AG04449 (cell line): ENCODE results near the gene DNPEP.

Source experiments
- CTCF ChIA-PET: fragments of 350-600 bp; formaldehyde crosslinking; extraction: SDS; loops from one replicate; lab custom pipeline; 2021; ENCODE audit warnings: antibody characterized with exemption; lab: Yijun Ruan, JAX
- POLR2A ChIA-PET: fragments of 400-600, 350-600 bp; formaldehyde crosslinking; extraction: SDS; loops from one replicate; lab custom pipeline; 2020; ENCODE audit warnings: antibody characterized with exemption, inconsistent platforms; lab: Yijun Ruan, JAX
- DNase-seq: peaks from one replicate; pipeline ENCODE4 v3.0.0-alpha.2; 2010; ENCODE audit warnings: low read depth, low spot score
- H3K4me3 ChIP-seq: 2 replicates; pipeline ENCODE4 v1.5.1; 2011; ENCODE audit warnings: low read depth, mild to moderate bottlenecking, control low read depth, low read length
- TF ChIP-seq, protein P1 (sequence below): IDR thresholded peaks from one replicate; pipeline ENCODE4 v1.5.1; 2011; ENCODE audit warnings: mild to moderate bottlenecking, moderate library complexity, low read length, control low read depth, inconsistent platforms; ENCODE audit not compliant: insufficient read depth; ENCODE audit errors: missing control alignments

DNPEP gene

DNA sequence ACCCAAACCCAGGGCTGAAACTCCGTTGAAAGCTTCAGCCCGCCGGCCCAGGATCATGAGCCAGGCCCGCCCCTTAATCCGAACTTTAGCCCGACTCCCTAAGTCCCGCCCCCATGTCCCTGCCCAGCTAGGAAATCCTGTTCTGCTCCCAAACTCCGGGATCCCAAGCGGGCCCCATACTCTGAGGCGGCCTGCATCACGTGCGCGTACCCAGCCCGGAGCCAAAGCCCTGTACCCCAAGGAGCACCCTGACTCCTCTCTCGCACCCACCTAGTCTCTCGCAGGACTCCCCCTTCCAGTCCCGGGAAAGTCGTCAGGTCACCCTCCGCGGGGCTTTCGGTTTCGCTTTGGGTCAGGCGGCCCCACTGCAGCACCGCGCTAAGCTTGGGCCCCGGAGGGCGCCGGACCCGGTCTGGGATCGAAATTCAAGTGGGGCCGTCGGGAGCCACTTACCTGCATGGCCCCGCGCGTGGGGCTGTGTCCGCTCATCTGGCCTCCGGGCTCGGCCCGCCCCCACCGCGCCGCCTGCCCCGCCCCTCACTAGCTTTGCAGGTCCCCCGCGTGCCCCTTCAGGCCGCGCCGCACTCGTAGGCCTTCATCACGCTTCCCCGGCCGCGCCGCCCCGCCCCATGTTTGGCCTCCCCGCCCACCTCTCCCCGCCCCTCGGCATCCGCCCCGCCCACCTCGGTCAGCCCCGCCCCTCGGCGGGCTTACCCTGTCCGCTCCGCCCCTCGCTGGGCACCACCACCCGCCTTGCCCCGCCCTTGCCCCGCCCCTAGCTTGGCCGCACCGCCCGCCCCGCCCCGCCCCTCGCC is at the start of gene DNPEP:
TSS of gene DNPEP (minus strand) at position 607 of the 815 bp plus-strand sequence. CDS start at position 489, 118 bp downstream.
- H3K4me3 ChIP-seq, result peak within 1 kb of the TSS; percentile 88
- DNase-seq, result no peak
- TF ChIP-seq, protein P1, sequence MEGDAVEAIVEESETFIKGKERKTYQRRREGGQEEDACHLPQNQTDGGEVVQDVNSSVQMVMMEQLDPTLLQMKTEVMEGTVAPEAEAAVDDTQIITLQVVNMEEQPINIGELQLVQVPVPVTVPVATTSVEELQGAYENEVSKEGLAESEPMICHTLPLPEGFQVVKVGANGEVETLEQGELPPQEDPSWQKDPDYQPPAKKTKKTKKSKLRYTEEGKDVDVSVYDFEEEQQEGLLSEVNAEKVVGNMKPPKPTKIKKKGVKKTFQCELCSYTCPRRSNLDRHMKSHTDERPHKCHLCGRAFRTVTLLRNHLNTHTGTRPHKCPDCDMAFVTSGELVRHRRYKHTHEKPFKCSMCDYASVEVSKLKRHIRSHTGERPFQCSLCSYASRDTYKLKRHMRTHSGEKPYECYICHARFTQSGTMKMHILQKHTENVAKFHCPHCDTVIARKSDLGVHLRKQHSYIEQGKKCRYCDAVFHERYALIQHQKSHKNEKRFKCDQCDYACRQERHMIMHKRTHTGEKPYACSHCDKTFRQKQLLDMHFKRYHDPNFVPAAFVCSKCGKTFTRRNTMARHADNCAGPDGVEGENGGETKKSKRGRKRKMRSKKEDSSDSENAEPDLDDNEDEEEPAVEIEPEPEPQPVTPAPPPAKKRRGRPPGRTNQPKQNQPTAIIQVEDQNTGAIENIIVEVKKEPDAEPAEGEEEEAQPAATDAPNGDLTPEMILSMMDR, result no peak
- ChIA-PET POLR2A (interaction anchor here (0.7 to 1.4 kb wide), 6 partner anchors 11 to 81 kb away, joined by 3 to 6 read pairs (median 4); no protein-coding TSS in a partner anchor), CTCF (interaction anchor here (0.9 to 7.6 kb wide), 14 partner anchors 8 to 227 kb away, joined by 3 to 187 read pairs (median 4); partner anchors contain the start of genes CHPF, NHEJ1 and TMEM198)

DNA sequence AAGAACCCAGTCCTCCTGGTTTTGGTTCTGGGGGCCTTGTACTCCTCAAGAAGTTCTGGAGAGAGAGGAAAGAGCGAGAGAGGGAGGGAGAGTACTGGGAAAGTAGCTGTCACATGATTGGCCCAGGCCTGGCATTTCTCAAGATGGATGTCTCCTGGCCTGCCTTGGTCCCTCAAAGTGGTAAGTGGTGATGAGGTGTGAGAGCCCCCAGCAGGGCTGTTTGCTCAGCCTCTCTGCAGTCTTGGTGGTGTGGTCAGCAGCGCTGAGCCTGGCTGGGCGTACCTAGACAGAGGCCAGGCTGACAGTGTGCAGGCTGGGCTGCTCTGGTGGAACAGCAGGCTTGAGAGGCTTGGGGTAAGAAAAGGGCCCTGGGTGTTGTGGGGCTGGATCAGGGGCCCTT is 49.4 kb upstream of the DNPEP start:
- DNase-seq, result no peak
- TF ChIP-seq, protein P1, result no peak
- H3K4me3 ChIP-seq, result no peak overlapping the region
- ChIA-PET CTCF (interaction anchor here (0.6 to 6.5 kb wide), 7 partner anchors 9 to 92 kb away, joined by 3 to 50 read pairs (median 4); no protein-coding TSS in a partner anchor), POLR2A (interaction anchor here (0.6 to 1.3 kb wide), 2 partner anchors 14 to 258 kb away, joined by 3 read pairs; no protein-coding TSS in a partner anchor)

DNA sequence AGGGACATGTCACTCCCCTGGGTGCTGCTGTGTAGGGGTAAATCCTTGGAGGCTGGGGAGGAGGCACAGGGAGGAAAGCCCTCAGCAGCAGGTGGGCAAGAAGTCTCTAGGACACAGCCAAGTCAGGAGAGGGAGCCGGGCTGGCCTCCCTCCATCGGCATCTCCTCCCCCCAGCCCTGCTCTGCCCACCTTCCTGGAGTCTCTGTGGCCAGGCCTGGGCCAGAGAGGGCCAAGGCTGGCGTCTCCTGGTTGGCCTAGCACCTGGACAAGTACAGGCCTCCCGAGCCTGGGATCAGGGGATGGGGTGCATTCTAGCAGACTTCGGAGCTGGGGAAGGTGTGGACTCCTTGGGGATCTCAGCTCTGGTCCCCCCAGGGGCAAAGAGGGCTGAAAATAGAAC is 48.8 kb upstream of the DNPEP start:
- POLR2A ChIA-PET, result interaction anchor here (0.6 to 1.3 kb wide), 3 partner anchors 10 to 258 kb away, joined by 3 read pairs; no protein-coding TSS in a partner anchor
- TF ChIP-seq, protein P1, result no peak
- CTCF ChIA-PET, result interaction anchor here (0.6 to 6.5 kb wide), 7 partner anchors 8 to 93 kb away, joined by 3 to 50 read pairs (median 4); no protein-coding TSS in a partner anchor
- DNase-seq, result no peak
- no peak overlapping the region for H3K4me3 ChIP-seq

DNA sequence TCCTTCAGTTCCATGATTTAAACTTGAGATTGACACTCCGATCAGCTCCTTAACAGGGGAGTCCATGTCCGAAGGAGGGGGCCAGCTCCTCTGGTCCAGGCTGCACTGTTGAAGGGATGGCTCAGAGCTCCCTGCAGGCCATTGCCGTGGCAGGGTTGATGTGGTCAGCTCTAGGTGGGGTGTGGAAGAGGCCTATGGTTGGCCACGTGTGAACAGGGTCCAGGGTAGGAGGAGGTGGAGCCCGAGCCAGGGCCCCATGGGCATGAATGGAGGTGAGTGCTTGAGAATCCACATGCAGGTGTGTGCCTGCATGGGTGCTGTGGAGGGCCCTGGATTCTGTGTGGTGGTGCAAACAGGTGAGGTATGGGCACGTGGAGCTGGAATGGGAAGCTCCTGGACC is 48.0 kb upstream of the DNPEP start:
- H3K4me3 ChIP-seq, result no peak overlapping the region
- CTCF ChIA-PET, result interaction anchor here (1.6 to 5.2 kb wide), 4 partner anchors 11 to 33 kb away, joined by 4 to 50 read pairs (median 6); no protein-coding TSS in a partner anchor
- TF ChIP-seq, protein P1, result no peak
- DNase-seq, result no peak
- POLR2A ChIA-PET, result no interaction called here

DNA sequence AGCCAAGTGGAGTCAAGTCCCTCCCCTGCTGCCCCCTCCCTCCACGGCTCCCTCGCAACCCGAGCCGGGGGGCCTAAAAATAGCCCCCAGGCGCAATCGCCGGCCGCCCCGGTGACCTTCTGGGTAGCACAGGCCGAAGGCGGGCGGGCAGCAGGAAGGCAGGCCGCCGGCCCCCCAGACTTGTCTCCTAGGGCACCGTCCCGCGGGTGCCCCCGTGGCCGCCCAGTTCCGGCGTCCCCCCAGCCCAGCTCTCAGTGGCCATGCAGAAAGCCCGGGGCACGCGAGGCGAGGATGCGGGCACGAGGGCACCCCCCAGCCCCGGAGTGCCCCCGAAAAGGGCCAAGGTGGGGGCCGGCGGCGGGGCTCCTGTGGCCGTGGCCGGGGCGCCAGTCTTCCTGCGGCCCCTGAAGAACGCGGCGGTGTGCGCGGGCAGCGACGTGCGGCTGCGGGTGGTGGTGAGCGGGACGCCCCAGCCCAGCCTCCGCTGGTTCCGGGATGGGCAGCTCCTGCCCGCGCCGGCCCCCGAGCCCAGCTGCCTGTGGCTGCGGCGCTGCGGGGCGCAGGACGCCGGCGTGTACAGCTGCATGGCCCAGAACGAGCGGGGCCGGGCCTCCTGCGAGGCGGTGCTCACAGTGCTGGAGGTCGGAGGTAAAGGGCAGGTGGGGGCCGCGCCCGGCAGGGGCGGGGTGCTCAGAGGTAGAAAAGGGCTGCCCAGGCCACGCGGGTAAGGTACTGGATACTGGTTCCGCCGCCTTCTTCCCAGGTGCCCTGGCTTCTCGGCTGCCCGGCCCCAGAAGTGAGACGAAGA is 47.2 kb upstream of the DNPEP start, which contains the start of gene SPEG:
TSS of gene SPEG (plus strand) at position 126 of the 808 bp plus-strand sequence. CDS start at position 261, 135 bp downstream.
- POLR2A ChIA-PET, result no interaction called here
- H3K4me3 ChIP-seq, result no peak within 1 kb of the TSS
- CTCF ChIA-PET, result interaction anchor here (1.1 to 5.2 kb wide), 14 partner anchors 8 to 94 kb away, joined by 3 to 50 read pairs (median 5); no protein-coding TSS in a partner anchor
- DNase-seq, result no peak
- TF ChIP-seq, protein P1, result no peak
